HG02870 (cell line): Measurements from ENCODE around the gene ARHGAP26.

Experiments
- ATAC-seq: cut with Tn5 transposase; IDR thresholded peaks from one replicate; pipeline ENCODE4 v1.9.1; 2021; ENCODE audit warnings: mild to moderate bottlenecking, moderate library complexity; ENCODE audit not compliant: unreplicated experiment

ARHGAP26 gene

DNA sequence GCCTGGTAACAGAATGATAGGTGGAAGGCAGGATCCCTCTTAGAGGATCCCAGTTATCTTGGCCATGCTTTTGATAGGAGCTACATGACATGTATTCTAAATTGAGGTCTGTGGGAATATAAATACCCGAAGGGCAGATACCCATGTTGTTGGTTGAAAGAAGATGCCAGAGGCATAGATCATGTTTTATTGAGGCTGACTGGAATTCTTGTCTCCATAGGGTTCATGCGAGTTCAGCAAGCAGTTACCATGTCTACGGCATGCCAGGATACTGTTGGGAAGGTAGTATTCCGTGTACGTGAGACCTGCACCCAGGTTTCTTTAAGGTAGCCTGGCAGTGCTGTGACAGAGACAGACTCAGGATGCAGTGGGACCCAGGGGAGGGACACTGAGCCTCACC lies 402.6 kb downstream of the ARHGAP26 start:
- ATAC-seq: no peak

DNA sequence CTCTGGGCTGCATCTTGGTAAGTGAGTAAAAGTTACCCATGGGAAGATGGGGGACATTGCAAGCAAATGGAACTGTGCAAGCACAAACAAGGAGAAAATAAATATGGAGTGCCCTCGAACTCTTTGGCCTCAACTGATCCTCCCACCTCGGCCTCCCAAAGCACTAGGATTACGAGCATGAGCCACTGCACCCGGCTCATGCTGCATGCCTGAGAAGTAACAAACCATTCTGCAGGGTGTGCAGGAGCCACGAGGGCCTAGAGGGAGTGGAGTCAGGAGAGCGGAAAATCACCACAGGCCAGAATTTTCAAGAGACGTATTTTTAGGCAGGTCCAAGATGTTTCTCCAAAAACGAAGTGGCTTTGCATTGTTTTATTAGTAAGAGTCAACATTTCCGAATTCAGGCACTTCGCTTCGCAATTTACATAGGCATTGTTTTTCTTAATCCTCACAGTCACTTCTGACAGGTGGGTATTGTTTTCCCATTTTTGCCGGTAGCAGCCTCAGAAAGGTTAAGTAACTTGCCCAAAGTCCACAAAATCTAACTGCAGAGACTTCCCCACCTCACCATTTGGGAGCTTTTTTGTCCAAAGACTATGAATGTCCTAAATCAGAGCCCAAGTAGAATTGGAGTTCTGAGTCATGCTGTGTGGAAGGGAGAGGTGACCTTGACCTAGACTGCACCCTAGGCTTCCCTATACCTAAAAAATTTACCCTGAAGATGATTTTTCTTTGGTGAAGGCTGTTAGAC lies 403.1 kb downstream of the ARHGAP26 start:
- no peak for ATAC-seq

DNA sequence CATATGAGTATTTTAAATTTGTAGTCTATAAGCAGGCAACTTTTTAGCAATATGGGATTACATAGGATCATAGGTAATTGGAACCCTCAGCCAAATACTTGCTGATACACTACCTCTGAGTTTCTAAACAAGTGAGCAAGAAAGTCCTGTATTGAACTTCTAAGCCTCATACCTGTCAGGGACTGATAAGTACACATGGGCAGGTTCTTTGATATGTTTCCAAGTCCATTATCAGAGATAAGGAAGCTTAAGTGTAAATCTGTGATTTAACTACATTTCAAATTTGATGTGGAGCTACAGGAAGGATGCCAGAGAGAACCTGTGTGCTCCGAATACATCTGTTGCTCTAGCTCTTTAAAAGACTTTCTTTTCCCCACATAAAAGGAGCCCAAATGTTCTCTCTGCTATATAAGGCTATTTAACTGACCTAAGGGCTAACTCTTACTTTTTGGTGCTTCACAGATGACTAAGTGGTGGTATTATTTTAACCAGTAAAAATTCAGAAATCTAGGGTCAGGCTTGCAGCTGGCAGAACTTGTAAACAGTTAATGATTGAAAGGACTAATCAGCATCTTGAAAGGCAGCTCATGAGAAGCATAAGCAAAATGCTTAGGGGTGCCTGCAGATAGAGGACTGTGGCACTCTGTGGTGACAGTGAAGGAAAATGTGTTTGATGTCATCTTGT lies 404.7 kb downstream of the ARHGAP26 start:
- ATAC-seq: peak; percentile 85

DNA sequence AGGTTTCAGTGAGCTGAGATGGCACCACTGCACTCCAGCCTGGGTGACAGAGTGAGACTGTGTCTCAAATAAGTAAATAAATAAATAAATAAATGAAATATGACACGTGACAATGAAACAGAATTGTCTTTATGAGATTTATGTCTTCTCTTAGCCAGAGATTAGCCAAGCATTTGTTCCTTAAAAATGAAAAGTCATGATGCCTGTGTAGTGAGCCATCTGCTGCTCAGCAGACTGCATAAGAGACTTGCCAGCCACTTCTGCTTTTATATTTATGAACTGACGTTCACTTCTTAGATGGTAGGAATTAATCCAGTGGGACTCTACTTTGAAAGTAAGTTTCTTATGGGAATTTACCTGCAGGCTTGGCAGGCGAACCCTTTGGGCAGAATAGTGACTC lies 405.9 kb downstream of the ARHGAP26 start:
- no peak for ATAC-seq

DNA sequence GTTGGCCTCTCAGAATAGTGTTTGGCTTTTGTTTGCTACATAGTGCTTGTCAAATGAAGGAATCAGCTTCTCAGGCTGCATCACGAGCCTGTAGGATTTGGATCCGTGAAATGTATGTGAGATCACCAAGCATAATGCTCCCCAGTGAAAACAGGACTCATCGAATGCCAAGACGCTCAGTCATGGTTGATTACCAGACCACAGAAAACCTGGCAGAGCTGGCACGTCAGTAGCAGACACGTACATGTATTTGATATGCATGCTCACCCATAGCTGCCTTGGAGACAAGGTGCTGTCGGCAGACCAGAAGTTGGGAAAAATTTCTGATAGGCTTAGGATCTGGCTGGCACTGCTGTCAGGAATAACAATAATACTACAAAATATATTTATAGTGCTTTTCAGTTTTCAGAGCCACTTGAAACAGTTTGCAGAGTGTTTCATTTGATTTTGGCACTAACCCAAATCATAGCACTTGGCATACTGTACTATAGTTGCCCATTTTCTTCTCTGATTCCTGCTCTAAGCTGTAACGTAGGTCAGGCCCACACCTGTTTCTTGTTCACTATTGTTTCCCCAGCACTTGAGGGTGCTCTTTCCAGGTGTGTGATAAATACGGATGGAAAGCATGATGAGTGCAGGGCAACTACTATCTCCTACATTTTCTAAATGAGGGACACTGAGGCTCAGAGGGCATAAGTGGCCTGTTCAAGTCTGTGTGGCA lies 407.2 kb downstream of the ARHGAP26 start:
- no peak for ATAC-seq

DNA sequence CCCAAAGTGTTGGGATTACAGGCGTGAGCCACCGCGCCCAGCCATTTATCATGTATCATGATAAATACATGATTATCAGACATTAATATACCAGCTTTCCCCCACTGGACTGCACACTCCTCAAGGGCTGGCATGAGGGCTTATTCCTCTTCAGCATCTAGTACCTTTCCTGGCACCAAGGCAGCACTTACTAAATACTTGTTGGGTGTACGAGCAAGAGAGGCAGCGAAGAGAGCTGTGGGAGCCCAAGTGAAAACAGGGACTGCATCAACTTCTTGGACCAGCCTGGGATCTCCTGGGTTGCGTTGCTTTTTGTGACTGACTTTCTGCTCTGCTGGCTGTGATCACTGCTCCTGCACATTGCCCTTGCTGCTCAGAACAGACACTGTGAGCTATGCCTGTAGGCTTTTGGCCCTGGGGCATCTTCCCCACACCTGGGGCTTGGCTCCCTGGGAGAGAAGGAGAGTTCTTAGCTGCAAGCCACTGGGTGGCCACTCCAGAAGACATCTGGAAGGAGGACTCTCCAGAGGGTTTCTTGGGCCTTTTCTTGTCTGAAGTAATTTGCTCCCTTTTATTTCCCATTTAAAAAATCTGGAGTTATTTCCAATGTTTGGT lies 409.1 kb downstream of the ARHGAP26 start:
- ATAC-seq: no peak

DNA sequence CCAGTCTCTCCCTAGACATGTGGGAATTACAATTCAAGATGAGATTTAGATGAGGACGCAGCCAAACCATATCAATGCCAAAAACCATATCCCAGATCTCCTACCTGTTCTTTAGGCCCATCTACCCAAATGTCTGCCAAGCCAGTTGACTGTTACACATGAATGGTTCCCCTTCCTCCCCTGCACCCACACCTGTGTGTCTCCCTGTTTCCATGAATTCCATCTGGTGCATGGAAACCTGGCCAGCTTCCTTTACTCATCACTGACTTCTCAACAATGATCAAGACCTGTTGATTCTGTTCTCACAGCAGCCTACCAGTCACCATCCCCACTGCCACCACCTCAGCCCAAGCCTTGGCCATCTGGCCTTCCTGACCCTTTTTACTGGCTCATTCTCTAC lies 410.6 kb downstream of the ARHGAP26 start:
- ATAC-seq: no peak

DNA sequence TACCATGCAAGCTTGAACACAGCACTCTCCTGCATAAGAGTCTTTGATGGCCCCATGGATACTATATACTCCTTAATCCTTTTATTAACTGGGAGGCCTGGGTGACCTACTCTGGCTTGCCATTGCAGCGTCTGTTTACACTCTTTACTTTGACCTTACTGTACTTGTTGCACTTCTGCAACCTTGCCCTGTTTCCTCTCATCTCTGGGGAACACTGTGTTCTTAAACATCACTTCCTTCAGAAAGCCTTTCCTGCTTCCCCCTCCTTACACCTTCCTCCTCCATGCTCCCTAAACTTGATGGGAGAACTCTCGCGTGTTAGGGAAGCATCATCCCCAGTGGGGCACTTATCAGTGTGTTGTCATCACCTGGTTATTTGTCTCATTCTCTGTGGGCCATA lies 411.0 kb downstream of the ARHGAP26 start:
- no peak for ATAC-seq

DNA sequence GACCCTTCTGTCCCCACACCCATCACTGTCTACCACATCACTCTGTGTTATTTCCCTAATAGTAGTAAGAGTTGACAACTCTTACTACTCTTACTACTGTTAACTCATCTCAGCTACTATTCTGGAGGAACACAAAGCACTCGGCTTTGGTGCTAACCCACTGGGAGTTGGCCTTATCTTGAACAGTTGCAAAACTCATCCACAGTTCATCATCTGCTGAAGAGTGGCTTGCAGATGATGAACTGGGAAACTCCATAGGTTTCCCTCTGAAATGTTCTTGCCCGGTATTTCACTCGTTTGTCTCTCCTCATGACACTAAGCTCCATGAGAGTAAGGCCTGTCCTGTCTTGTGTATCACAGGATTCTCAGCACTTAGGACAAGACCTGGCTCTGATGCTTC lies 411.9 kb downstream of the ARHGAP26 start:
- no peak for ATAC-seq

DNA sequence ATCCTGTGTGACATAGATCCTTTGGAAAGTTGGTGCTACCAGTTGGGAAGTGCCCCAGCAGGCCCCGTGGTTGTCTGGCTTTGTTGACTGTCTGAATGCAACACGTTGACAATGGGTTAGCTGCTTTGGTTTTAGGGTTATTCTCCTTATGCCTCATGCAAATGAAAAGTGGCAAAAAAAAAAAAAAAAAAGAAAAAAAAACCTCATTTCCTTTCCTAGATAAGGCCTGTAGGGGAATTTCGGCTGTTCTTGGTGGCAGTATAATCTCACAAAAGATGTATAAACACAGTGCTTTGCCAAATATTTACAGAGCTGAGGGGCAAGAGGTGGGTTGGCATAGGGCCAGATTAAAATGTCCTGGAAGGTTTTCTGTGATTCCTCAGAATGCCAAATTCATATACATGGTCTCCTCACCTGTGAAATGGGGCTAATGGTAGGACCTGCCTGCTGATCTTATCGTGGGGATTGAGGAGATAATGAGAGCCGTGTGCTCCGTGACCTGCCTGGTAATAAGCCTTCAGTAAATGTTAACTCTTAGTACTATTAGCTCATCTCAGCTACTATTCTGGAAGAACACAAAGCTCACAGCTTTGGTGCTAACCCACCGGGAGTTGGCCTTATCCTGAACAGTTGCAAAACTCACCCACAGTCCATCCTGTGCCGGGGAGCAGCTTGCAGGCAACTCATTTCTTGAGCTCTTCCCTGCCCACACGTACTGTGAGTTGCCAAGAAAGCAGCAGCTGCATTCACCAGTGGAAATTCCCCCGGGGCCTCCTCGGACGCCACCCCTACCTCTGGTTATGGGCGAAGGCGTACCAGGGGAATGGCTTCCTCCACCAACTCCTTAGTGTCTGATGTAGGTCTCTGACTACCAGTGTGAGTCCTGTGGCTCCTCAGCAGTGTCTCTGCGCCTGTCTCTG lies 413.0 kb downstream of the ARHGAP26 start:
- ATAC-seq: peak; percentile 51

DNA sequence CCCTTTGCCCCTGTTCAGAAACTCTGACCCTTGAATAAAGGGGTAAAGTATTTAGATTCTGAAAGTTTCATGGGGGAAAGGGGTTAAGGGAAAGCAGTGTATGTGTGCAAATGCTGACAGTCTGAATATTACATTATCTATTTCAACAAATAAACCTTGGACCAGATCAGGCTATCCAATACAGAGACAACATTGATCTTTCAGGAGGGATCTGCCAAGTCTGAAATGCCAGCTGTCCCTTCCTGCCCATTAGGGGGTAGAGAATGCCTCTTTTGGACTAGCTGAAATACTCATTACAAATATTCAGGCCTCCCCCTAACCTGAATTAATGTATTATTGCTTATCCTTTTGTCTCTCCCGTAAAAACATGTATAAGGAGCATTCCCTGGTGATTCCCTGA lies 413.8 kb downstream of the ARHGAP26 start:
- no peak for ATAC-seq

DNA sequence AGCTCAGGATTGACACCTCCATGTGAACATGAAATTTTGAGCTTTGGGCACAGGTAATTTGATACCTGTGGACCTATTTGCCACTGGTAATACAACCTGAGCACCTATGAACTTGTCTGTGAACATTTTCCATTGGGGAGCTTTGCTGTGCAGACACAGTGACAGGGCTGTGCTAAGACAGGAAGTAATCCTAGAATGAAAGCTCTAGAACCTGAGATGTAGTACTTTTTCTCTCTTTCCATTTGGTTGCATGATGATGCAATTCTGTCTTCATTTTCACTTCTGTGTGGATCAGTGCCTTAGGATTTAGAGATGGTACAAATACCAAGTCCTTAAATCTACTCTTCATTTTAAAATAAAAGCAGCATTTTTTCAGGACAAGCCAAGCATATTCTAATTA lies 416.4 kb downstream of the ARHGAP26 start:
- ATAC-seq: no peak

DNA sequence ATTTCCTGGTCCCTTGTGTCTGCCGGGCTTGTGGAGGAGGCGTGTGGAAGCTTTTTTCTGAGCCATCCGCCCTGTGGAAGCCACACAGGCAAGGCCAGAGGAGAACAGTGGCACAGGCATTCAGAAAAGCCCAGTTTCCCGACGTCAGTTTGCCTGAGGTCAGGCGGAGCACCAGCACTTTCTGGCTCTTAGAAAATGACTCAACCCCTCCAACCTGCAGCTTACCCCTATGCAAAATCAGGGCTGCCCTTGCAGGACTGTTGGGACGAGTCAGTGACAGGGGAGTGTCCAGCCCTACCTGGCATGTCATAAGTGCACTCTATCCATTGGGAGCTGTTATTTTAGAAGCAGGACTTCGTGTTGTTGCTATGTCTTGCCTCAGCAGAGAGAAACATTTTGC lies 417.3 kb downstream of the ARHGAP26 start:
- ATAC-seq: no peak

DNA sequence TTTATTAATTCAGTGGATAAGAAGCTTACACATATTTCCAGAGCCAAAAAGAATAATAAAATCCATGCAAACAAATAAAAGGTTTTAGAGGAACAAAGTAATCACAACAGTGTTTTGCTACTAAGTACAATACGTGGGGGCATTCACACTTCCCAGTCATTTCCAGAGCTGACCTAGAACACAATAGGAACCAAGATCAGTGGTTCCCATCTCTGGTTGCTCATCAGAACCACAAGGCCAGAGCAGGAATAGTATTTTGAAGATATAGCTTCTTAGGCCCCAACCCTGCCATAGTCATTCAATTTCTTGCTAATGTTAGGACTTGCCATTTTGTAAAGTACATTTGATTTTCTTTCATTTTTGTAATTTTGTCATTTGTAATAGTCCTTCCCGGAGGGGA lies 417.9 kb downstream of the ARHGAP26 start:
- ATAC-seq: no peak

DNA sequence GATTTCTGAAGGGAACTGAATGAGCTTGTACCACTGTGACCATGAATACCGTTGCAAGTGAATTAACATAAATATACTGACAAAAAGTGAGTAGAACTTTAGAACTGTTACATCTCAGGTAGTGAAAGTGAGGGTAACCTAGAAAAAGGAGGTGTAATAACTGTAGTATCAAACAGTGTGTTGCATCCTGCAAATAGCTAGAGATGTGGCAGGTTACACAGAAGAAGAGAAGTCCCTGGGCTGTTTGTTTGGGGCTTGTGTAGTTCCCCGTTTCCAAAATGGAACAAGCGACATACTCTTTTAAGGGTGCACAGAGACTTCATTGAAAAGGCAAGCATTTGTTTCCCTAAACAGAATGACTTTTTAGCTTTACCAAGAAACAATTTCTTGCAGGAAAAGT lies 418.5 kb downstream of the ARHGAP26 start:
- ATAC-seq: peak; percentile 30

DNA sequence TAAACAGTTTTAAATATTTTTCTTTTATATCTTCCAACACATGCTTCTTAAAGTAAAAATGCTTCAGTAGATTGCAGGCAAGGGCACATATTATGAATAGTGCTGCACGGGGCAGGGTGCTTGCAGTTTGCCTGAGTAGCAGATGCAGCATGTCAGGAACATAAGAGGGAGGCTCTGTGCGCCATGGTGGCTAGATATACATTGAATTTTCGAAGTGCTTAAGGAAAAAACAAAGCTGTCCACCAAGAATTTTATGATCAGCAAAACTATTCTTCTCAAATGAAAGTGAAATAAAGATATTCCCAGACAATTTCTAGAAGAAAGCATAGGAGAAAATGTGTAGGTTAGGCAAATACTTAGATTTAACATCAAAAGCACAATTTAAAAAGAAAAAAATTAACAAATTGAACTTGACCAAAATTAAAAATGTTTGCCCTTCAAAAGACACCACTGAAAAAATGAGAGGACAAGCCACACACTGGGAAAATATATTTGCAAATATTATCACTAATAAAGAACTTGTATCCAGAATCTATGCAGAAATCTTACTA lies 420.2 kb downstream of the ARHGAP26 start:
- no peak for ATAC-seq

DNA sequence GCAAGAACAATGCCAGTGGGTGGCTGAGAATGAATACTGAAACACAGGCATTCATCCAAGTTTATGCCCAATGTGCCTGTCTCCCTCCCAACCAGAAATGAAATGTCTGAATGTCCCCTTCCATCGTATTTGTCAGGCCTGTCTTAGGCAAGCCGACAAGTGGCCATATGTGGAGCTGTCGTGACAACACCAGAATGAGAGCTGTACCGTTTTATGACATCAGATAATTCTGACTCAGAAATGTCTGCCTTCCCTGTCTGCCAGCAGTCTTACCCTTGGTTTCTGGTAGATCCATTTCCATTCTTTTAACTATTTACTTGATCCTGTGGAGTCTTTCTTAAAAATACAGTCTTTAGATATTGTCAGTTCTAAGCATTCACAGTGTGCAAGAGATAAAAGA lies 421.5 kb downstream of the ARHGAP26 start:
- no peak for ATAC-seq

DNA sequence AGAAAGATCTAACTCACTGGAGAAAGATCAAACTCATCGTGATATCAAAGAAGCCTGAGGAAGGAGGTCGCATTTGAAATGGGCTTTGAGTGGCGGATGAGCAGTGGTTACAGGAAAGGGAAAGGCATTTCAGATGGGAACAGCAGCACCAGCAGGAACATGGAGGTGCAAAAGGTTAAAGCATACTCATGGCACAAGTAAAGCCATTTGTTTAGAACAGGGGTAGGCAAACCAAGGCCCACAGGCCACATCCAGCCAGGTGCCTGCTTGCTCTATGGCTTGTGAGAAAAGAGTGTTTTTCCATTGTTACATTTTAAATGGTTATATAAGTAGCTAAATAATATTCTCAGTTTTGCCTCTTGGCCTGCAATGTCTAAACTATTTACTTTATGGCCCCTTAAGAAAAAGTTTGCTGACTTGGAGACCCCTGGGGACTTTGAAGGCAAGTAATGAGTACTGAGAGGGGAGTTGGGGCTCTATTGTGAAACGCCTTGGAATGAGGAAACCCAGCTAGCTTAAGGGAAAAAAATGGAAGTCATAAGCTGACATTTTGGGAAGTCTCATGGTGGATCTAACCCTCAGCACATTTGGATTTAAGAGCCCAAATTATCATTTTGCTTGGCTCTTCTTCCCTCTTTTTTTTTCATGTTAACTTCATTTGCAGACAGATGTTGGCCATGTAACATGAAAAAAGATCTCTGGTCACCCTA lies 422.2 kb downstream of the ARHGAP26 start:
- no peak for ATAC-seq

DNA sequence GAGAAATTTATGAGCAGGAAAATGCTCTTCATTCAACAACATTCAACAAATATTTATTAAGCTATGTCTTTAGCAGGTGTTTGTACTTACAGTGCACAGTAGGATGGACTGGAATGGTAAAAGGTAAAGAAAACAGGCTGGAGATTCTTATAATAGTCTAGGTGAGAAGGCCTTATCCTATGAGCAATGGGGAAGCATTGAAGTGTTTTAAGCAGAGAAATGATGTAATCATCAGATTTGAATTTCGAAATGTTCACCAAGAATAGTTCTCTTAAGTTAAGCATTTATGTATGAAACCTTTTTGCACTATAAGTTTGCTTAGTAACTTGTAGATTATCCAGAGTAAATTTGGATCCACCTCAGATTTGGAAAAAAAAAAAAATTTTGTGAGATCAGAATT lies 424.0 kb downstream of the ARHGAP26 start:
- ATAC-seq: no peak

DNA sequence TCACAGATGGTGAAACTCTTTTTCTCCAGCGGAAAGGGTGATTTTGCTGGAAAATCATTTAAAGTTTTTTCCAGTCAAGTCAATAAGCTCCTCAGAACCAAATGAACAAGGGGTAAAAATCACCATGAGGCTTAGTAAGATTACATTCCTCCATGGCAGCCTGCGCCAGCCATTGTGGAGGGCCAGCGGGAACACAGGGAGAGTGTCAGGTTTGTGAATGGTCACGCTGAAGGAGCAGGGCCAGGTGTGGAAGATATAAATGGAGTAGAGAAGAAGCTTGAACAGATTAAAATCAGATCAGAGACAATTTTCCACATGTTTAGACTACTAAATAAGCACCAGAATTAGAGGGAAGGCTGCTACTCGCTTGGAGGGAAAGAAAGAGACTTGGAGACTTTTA lies 424.5 kb downstream of the ARHGAP26 start:
- no peak for ATAC-seq
